HG03280 (cell line): ENCODE data around the gene SPTBN1.

ENCODE experiments used
- ATAC-seq: cut with Tn5 transposase; IDR thresholded peaks from one replicate; pipeline ENCODE4 v1.9.1; 2021; ENCODE audit warnings: mild to moderate bottlenecking, moderate library complexity; ENCODE audit not compliant: unreplicated experiment

Gene SPTBN1

DNA sequence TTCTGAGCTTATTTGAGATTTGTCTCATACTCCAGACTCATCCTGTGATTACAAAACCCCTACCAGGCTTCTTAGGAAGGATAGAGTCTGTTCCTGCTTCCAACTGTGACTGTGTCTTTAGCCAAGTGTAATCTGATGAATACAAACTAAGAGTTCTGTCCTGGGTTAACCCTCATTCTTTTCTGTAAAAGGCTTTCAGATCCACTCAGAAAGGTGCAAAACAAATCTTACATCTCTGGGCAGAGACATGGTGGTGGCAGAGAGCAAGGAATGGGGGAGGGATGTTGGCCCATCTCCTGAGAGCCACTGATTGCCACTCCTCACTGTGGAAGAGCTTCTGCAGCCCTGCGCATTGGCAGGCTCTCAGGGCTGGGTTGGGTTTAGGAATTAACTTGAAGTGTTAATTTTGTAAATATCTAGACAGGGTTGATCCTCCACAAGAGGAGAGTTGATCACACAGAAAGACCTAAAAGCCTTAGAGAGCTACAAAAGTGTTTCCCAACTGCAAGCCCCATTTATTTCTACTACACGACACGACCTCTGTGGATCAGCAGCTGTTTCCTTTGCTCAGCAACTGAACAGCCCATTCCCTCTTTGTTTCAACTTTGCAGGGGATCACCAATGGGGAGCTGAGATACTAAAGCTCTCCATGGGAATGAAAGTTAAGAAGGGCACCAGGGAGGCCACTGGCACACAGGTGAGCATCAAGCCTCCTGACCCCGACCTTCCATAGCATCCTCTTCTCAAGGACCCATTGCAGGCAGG, 23.7 kb upstream of the SPTBN1 start:
- ATAC-seq = no peak

- ATAC-seq = no peak
Measured at GRCh38 chr2:54434229-54434628, 21.9 kb upstream of the SPTBN1 start.

- no peak for ATAC-seq
Measured at GRCh38 chr2:54434711-54435110, 21.4 kb upstream of the SPTBN1 start.

DNA sequence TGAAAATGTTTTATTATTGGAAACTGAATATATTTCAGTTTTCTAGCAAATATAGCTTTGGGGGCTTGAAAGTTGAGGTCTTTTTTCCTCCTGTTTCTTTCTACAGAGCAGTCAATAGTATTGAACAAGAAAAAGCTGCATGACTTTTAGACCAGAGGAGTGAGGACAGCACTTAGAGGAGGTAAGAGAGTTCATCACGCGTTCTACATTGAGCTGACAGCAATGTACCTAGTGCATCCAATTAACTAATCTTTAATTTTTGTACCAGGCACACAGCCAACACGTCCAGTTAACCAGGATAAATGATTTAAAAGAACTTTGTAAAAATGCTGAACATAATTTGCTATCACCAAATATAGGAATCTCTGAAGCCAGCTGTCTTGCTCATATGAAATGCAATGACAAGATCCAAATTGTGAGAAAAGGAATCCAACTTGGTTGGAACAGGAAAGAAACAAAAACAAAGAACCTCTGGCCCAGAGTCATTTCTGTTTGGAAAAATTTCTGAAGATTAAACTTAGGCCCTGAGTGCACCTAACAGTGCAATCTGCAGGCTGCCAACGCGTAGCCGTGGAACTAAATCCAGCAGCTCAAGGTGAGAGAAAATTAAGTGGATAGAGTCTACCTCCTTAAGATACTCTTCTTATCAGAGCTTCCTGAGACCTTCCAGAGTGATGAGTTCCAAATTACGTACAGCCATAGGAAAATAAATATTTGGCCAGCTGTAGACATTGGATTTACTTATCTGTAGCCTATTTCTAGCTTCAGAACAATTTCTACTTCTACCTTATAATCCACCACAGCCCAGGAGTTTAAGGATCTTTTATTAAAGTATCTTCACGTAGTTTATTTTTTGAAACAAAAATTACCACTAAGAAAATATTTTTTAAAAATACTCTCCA, 20.6 kb upstream of the SPTBN1 start:
- ATAC-seq = no peak

GRCh38 chr2:54437588-54437987, 18.5 kb upstream of the SPTBN1 start:
- ATAC-seq = no peak

DNA sequence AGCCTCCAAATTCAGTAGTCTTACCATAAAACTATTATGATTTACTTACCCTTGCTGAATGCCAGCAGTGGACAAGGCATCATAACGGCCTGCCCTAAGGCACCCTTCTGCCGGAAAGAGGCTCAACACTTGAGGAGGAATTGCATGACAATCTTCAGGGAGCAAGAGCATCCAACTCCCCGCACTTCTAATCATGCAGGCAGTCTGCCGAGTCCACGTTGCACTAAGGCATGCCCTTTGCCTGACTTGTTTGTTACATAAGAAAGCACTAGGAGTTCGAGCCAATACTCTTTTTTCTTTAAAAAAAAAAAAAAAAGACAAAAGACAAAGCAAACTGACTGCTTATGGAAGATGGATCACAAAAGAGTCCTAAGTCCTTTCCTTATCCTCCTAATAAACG, 17.9 kb upstream of the SPTBN1 start:
- no peak for ATAC-seq

DNA sequence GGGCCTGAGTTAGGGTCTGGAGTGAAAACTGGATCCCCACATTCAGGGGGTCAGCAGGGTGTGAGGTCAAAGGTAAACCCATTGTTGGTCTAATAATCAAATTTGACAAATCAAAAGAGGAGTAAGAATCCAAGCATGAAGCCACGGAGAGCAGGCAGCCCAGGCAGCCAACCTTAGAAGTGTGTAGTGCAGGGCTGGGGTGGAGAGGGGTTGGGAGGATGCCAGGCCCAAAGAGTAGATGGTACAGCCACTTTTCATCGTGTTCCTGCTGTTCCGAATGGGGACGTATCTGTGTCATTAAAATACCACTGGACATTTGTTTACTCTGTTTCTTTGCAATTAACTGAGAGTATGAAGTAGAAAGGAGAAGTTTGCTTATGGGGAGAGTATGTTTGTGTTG, 16.5 kb upstream of the SPTBN1 start:
- no peak for ATAC-seq

- ATAC-seq = no peak
Measured at GRCh38 chr2:54440050-54440449, 16.1 kb upstream of the SPTBN1 start.

DNA sequence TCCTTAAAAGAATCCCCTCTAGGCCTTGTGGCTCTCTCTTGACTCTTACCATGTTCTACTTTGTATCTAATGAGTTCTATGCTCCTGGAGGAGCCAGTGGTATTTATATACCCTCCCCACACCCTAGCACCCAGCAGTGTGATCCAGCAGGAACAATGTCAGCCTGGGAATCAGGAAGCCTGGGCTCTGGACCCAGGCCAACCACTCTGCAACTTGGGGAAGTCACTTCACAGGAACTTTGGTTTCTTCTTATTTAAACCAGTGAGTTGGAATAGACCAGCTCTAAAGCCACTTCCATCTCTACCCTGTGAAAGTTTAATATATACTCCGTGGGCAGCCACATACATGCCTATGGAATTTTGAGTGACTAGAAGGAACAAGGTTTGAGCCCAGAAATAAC, 11.6 kb upstream of the SPTBN1 start:
- no peak for ATAC-seq

GRCh38 chr2:54446122-54446521, 10.0 kb upstream of the SPTBN1 start:
- no peak for ATAC-seq

GRCh38 chr2:54446625-54447024, 9.5 kb upstream of the SPTBN1 start:
- no peak for ATAC-seq

GRCh38 chr2:54454548-54455130, 1.5 kb upstream of the SPTBN1 start:
- no peak for ATAC-seq

DNA sequence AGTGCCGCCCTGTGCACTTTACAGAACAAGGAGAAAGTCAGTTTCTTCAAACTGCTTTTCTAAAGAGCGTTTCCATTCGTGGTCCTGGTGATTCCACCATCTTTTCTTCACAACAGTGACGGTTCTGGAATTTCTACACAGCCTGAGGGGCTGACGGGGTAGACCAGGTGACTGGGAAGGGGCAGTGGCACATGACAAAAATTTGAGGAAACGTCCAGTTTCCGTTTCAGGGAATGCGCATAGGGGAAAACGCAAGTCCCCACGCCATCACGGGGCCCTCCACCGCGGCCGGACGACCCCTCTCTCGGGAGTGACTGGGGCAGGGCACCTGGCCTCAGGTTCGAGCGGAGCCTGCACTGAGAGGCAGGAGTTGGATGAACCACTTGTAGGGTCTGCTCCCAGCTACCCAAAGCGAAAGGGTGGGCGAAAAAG, 980 bp upstream of the SPTBN1 start:
- ATAC-seq = no peak

- ATAC-seq = no peak
Measured at GRCh38 chr2:54456362-54456611, 160 bp downstream of the SPTBN1 start.

GRCh38 chr2:54456612-54457322, 640 bp downstream of the SPTBN1 start:
- ATAC-seq = peak; percentile 40

DNA sequence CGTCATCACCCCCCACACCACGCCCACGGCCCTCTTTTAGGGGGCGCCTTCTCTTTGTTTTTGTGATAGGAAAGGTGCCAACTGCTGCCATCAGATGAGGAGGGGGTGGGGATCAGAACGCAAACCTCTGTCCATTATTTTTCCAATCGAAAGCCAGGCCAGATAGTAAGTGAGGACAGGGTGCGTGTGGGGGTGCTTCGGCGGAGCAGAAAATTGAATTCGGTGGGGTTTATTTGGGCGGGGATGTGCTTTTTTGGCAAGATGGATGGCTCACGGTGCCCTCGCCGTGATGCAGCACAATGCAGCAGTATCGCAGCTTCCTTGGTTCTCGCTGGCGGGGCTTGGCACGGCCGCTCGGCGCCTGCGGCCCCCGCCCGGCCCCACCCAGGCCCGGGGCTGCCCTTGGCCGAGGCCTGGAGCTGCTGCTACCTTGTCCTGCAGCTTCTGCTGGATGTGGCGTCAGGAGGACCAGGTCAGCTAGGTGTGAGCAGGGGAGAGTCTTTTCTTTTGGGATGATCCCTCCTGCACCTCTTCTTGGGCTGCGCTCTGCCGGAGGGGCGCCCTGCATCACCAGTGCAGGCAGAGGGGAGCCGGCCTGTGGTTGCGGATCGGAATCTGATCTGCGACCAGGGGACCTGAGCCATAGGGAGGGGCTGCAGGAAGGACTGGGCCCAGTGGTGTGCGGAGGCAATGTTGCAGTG, 1.3 kb downstream of the SPTBN1 start:
- ATAC-seq = no peak

- ATAC-seq = no peak
Measured at GRCh38 chr2:54459037-54459441, 2.9 kb downstream of the SPTBN1 start.

DNA sequence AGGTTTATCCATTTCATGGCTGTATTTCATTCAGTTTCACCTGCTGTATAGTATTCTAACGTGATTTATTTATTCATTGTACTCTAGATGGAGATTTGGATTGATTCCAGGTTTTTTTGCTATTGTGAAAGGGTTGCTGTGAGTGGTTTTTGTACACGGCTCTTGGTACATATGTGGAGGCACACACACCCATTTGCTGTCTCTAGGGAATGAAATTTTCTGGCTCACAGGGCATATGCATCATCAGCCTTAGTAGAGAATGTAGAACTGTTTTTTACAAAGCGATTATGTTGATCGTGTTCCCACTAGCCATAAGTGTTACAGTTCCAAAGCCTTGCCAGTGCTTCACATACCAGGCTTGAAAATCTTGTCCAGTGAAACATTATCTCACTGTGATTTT, 5.1 kb downstream of the SPTBN1 start:
- no peak for ATAC-seq

DNA sequence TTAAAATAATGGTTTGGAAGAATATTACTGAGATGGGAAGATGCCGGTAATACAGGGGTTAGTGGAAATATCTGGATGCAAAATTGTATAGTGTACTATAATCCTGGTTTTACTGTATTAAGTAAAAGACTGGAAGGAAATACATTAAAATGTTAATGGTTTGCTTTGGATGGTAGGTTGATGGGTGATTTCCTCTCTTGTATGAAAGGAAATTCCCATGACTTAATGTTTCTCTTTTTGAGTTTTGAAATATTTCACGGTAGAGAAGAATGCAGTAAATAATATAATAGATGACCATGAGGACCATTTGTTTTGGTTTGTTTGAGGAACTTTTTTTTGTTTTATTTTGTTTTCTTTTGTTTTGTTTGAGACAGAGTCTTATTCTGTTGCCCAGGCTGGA, 8.2 kb downstream of the SPTBN1 start:
- no peak for ATAC-seq

GRCh38 chr2:54465143-54465542, 9.0 kb downstream of the SPTBN1 start:
- ATAC-seq = no peak

GRCh38 chr2:54466870-54467269, 10.7 kb downstream of the SPTBN1 start:
- ATAC-seq = no peak
